ENCODE results near the gene UNC13D.
"Not testable (repeated sequence)": the region's sequence is repeated elsewhere in the genome, so short reads cannot be mapped to it uniquely, and the experiment has no call there.

UNC13D gene

GRCh38 chr17:75874323-75875181 lies 30.3 kb upstream of the UNC13D start:
- no peak for DNase-seq (ENCODE audit: low spot score)

DNA sequence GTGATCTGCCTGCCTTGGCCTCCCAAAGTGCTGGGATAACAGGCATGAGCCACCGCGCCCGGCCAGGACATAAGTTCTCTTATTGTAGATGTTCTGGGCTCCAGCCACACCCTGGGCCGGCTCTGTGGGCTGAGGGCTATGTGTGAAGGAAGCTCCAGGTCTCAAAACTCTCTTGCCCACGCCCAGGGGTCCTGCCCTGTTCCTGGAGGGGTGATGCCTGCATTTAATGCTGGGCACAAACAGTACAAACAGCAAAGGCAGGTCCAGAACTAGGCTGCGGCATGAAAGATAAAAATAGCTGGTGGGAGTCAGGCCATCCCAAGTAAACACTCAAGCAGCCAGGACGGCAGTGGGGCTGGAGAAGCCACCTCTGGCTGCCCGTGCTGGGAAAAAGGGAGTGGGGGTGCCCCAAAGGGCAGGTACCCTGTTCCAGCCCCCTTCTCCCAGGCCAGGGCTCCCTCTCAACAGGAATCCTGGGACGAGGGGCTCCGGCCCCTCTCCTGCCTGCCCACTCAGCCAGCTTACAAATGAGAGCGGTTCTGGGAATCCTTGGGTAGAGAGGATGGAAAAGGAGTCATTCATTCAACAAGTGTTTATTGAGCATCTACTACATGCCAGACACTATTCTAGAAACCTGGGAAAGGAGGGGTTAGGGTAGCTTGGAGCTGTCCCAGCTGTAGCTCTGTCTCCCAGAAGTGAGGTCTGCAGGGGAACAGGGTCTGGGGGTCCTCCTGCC lies 29.6 kb upstream of the UNC13D start:
- DNase-seq (ENCODE audit: low spot score) = no peak

- DNase-seq (ENCODE audit: low spot score) = peak; percentile 87
These were observed 28.5 kb upstream of the UNC13D start for GRCh38 chr17:75872434-75873351.

- DNase-seq (ENCODE audit: low spot score) = not testable (repeated sequence)
These were observed 26.0 kb upstream of the UNC13D start for GRCh38 chr17:75870228-75870627.

DNA sequence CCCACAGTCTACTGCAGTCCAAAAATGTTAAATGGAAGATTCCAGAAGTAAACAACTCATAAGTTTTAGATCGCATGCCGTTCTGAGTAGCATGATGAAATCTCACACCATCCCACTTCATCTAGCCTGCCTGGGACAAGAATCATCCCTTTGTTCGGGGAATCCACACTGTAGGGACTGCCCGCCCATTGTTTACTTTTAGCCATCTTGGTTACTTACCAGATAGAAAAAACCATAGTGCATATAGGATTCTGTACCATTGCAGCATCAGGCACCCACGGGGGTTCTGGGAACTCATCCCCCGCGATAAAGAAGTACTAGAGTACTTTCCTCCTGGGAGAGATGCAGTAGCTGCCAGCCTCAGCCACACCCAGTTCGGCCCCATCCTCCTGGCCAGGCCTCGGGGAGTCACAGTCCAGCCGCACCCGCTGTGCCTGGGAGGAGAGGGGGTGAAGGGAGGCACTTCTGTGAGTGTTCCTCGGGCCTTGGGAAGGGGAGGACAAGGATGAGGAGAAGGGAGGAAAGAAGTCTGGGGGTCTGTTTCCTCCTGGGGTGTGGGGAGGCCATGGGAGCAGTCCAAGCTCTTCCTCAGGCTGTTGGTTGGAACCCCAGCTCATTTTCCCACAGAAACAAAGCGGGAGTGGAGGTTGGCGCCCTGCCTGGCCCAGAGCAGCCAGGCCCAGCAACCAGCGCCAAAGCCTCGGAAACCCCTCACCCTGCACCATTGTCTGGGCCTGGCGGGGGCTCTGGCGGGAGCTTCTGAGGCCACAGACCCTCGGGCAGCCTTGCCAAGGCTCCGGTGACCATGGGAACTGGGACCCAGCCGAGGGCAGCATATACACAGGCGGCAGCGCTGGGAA lies 25.3 kb upstream of the UNC13D start:
- peak; percentile 68 for DNase-seq (ENCODE audit: low spot score)

DNA sequence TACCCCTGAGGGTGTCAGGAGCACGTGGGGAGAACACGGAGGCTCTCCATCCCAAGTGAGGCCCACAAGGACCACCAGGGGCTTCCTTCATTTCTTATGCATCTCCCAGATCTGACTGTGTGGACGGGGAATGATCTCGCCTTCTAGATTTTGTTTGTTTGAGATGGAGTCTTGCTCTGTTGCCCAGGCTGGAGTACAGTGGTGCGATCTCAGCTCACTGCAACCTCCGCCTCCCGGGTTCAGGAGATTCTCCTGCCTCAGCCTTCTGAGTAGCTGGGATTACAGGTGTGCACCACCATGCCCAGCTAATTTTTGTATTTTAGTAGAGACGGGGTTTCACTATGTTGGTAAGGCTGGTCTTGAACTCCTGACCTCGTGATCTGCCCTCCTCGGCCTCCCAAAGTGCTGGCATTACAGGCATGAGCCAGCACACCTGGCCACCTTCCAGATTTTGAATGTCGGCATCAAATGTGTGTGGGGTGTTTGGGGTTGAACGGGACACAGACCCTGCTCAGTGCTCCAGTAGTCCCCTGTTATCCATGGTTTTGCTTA lies 24.6 kb upstream of the UNC13D start:
- not testable (repeated sequence) for DNase-seq (ENCODE audit: low spot score)

DNA sequence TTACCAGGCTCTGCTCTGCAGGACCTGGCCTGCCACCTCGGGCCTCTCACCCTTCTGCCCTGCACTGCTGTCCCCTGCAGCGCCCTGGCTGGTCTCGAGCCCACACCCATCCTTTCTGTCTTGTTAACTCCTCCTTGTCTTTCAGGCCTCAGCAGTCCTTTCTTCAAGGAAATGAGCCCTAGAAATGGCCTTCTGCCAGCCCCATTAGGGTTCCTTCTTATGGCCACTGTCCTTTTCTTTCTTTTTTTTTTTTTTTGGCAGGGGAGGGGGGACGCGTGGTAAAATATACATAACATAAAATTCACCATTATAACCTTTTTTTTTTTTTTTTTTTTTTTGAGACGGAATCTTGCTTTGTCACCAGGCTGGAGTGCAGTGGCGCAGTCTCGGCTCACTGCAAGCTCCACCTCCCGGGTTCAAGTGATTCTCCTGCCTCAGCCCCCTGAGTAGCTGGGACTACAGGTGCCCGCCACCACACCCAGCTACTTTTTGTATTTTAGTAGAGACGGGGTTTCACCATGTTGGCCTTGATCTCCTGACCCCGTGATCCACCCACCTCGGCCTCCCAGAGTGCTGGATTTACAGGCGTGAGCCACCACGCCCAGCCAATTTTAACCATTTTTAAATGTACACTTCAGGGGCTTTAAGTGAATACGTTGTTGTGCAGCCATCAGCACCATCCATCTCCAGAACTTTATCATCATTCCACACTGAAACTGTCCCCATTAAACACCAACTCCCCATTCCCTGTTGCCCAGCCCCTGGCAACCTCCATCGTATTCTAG lies 21.4 kb upstream of the UNC13D start:
- DNase-seq (ENCODE audit: low spot score) = not testable (repeated sequence)

- DNase-seq (ENCODE audit: low spot score) = not testable (repeated sequence)
These were observed 20.7 kb upstream of the UNC13D start for GRCh38 chr17:75864887-75865286.

DNA sequence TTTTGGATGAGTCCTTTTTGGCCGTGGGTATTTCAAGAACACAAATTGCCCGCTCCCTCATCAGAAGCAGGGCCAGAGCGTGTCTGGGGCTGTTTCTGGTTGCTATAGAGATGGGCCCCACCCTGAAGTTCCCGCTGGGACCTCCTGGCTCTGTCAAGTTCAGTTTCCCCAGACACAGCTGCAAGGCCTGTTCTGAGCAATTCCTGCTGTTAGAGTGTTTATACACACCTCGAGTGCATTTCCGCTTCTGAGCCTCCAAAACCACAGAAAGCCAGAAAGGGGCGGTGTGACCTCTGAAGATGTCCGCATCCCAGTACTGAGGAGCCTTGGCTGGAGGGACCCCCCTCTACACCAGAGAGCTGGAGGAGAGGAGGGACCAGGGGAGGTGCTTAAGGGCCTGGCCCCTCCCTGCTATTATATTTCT lies 20.3 kb upstream of the UNC13D start:
- peak; percentile 61 for DNase-seq (ENCODE audit: low spot score)

- no peak for DNase-seq (ENCODE audit: low spot score)
These were observed 17.7 kb upstream of the UNC13D start for GRCh38 chr17:75861927-75862317.

GRCh38 chr17:75859358-75859757 lies 15.2 kb upstream of the UNC13D start:
- not testable (repeated sequence) for DNase-seq (ENCODE audit: low spot score)

GRCh38 chr17:75856062-75856756 lies 12.0 kb upstream of the UNC13D start:
- no peak for DNase-seq (ENCODE audit: low spot score)

- DNase-seq (ENCODE audit: low spot score) = peak; percentile 98
These were observed 11.3 kb upstream of the UNC13D start, which contains the start of gene WBP2 for GRCh38 chr17:75855310-75856061. TSS of gene WBP2 (minus strand) at chr17:75855335. CDS start at chr17:75855297, 38 bp downstream.

GRCh38 chr17:75854881-75855309 lies 10.7 kb upstream of the UNC13D start:
- DNase-seq (ENCODE audit: low spot score) = peak; percentile 60

DNA sequence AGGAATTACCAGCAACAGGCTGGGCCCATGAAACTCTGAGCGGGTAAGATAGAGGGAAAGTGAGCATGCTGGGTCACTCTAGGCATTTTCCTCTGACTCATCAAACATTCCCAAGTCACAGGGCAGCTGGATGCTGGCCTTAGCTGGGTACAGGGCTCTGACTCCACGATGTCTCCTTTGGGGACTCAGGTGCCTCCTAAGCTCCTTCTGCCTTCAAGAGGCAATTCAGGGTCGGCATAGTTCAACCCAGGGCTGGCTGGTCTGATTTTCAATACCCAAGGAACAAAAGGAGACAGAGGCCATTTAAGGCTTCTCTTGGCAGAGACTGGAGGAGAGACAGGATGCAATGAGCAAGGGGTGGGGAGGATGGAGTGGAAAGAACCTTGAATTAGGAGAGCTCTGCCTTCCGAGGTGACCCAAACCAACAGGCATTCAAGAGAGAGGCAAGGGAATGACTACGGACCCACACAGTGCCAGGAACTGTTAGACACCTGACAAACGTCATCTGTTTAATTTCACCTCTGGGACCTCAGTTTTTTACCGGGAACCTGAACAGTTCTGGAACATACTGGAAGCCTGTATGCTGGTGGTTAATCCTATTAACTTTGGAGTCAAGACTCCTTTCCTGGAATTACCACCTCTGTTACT lies 10.0 kb upstream of the UNC13D start:
- DNase-seq (ENCODE audit: low spot score) = peak; percentile 58

DNA sequence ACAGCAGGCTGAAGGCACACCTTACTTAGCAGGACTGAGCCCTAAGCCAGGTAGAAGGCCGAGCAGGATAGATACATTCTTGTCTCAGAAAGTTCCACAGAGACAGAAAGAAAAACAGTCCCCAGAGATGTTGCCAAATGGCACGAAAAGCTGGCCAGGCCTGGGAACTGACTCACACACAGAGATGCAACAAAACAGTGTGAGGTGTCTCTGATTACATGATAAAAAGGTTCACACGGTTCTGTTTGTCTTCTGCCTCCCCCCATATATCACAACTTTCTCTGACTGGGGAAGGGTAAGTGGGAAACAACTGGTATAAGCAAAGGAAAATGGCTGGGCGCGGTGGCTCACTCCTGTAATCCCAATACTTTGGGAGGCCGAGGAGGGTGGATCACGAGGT lies 9.2 kb upstream of the UNC13D start:
- DNase-seq (ENCODE audit: low spot score) = no peak

GRCh38 chr17:75851693-75851991 lies 7.4 kb upstream of the UNC13D start:
- DNase-seq (ENCODE audit: low spot score) = not testable (repeated sequence)

Measured in GM03348 (cell line).